ENCODE measurements around the gene SORBS2. TPM values are rescaled to one million over a fixed set of nuclear protein-coding genes. Genes with fewer than 3 reads are reported as not detected.

The SORBS2 gene
- total RNA-seq, 1 donor from 2014 or later, result 43.2 TPM

DNA sequence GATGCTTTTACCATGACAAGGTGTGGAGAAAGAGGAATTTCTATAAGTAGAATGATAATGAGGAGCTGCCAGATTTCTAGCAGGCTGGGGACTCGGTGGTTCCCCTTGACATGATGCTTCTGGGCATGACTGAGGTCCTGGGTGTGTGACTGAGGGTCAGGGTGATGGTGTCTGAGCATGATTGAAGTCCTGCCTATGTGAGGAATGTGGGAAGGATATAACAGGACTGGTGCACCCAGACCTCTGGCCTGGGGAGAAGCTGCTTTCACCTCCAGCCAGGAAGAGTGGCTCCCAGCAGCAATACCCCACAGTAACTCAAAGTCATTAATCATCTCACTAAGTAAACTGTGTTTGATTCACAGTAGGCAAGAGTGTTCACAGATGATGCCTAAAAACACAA lies 17.4 kb downstream of the SORBS2 start:
- Mint-ChIP-seq H3K27ac (no peak overlapping the region), H3K27me3 (peaks cover 6% of the 10 kb centered on the region), H3K9me3 (no peaks in the 10 kb centered on the region), H3K36me3 (no peaks in the 10 kb centered on the region), H3K4me3 (no peak overlapping the region), H3K4me1 (ENCODE audit: unreplicated experiment) (peaks cover 34% of the 10 kb centered on the region)
- no peak for DNase-seq (ENCODE audit: extremely low spot score, unreplicated experiment)
- TF ChIP-seq, protein P1, sequence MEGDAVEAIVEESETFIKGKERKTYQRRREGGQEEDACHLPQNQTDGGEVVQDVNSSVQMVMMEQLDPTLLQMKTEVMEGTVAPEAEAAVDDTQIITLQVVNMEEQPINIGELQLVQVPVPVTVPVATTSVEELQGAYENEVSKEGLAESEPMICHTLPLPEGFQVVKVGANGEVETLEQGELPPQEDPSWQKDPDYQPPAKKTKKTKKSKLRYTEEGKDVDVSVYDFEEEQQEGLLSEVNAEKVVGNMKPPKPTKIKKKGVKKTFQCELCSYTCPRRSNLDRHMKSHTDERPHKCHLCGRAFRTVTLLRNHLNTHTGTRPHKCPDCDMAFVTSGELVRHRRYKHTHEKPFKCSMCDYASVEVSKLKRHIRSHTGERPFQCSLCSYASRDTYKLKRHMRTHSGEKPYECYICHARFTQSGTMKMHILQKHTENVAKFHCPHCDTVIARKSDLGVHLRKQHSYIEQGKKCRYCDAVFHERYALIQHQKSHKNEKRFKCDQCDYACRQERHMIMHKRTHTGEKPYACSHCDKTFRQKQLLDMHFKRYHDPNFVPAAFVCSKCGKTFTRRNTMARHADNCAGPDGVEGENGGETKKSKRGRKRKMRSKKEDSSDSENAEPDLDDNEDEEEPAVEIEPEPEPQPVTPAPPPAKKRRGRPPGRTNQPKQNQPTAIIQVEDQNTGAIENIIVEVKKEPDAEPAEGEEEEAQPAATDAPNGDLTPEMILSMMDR (conservative IDR thresholded peaks at IDR 0.05), result no peak

DNA sequence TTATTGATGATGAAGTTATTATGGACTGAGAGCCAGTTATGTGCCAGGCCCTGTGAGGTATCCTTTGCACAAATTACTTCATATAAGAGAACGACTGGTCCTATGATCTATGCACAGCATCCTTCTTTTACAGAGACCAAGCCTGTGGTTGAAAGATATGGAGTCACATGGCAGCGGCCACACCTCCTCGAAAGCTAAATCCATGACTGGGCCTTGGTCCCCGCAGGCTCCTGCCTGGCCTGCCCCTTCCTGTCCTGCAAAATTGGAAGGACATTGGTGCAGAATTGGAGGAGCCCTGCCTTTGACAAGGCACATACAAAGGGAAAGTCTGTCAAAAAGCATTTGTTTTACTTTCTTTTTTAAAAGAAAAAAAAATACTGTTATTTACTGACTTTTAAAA lies 18.3 kb downstream of the SORBS2 start:
- no peak for DNase-seq (ENCODE audit: extremely low spot score, unreplicated experiment)
- no peak overlapping the region for H3K27ac Mint-ChIP-seq
- H3K36me3 Mint-ChIP-seq, result no peaks in the 10 kb centered on the region
- peaks cover 34% of the 10 kb centered on the region for H3K4me1 Mint-ChIP-seq (ENCODE audit: unreplicated experiment)
- H3K27me3 Mint-ChIP-seq, result peaks cover 6% of the 10 kb centered on the region
- H3K4me3 Mint-ChIP-seq, result no peak overlapping the region
- no peaks in the 10 kb centered on the region for H3K9me3 Mint-ChIP-seq
- TF ChIP-seq, protein P1 (conservative IDR thresholded peaks at IDR 0.05), result no peak

DNA sequence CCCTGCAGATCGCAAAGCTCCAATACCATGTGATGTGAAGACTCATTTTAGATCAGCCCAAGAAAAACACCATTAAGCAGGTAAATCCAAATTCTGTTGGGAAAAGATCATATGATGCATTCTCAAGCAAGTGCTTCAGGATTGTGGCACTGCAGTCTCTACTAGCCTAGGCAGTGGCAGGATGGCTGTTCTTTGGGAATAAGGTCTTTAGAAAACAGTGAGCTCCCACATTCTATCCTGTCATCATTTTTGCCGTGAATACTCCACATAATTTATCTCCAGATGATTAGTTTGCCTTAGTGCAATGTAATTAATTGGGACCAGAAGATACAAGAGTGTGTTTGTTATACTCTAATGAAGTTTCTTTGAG lies 18.9 kb downstream of the SORBS2 start:
- no peak overlapping the region for H3K27ac Mint-ChIP-seq
- peaks cover 34% of the 10 kb centered on the region for H3K4me1 Mint-ChIP-seq (ENCODE audit: unreplicated experiment)
- no peak overlapping the region for H3K4me3 Mint-ChIP-seq
- TF ChIP-seq, protein P1 (conservative IDR thresholded peaks at IDR 0.05), result no peak
- no peaks in the 10 kb centered on the region for H3K9me3 Mint-ChIP-seq
- DNase-seq (ENCODE audit: extremely low spot score, unreplicated experiment), result no peak
- H3K36me3 Mint-ChIP-seq, result no peaks in the 10 kb centered on the region
- peaks cover 5% of the 10 kb centered on the region for H3K27me3 Mint-ChIP-seq

DNA sequence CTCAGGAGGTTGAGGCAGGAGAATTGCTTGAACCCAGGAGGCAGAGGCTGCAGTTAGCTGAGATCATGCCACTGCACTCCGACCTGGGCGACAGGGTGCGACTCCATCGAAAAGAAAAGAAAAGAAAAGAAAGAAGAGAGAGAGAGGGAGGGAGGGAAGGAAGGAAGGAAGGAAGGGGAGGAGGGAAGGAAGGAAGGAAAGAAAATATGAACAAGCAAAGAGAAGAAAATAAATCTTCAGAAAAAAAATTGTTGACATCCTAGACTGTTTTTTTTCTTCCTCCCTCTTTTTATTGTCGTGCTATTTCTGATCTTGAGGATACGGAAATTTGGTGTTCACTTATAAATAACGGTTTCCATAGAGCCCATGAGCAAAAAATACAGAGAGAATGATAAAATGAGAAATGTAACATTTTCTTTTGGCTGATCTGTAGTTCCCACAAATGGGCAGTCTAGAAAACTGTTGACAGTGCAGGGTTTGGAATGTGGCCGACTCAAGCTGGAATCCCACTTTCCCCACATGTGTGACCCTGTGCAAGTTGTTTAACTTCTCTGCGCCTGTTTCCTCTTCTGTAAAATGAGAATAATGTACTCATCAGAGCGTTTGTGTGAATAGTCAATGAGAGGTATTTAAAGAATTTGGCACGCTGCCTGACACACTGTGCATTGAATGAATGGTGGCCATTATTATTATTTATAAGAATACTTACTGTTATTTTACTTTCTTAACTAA lies 19.4 kb downstream of the SORBS2 start:
- Mint-ChIP-seq H3K27me3 (no peaks in the 10 kb centered on the region), H3K36me3 (no peaks in the 10 kb centered on the region), H3K4me3 (no peak overlapping the region), H3K4me1 (ENCODE audit: unreplicated experiment) (peaks cover 30% of the 10 kb centered on the region), H3K27ac (no peak overlapping the region), H3K9me3 (no peaks in the 10 kb centered on the region)
- no peak for DNase-seq (ENCODE audit: extremely low spot score, unreplicated experiment)
- TF ChIP-seq, protein P1 (conservative IDR thresholded peaks at IDR 0.05), result no peak

DNA sequence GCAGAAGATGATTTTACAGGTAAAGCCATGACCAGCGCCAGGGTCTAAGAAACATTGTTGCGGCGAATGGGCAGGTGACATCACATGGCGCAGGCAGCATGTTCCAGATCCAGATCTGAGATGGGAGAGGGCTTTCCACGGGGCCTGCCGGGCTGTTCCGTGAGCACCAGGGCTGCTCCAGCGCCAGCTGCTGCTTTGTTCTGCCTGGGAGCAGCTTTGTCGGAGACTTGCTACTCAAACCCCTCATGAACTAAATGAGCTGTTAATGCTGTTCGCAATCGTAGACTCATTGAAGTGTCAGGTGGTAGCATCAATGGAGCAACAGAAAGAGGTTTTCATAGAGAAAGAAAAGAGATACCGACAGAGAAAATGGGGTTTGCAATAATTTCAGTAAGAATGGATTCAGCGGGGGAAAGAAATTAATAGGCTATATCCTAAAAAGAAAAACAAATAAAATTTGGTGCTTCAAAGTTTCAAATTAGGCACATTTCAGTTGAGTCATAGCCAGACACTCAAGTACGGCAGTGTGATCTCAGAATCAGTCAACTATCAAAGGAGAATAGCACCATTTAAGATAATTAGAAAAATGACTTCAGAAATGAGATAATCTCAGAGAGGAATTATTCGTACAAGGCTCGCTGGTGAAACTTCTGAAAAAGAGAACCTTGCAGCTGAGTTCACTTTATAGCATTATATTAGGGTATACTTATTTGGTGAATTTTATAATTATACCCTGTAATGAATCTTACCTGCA lies 23.9 kb downstream of the SORBS2 start:
- TF ChIP-seq, protein P1 (conservative IDR thresholded peaks at IDR 0.05), result no peak
- Mint-ChIP-seq H3K27me3 (no peaks in the 10 kb centered on the region), H3K36me3 (no peaks in the 10 kb centered on the region), H3K27ac (no peak overlapping the region), H3K4me3 (no peak overlapping the region), H3K4me1 (ENCODE audit: unreplicated experiment) (peaks cover 13% of the 10 kb centered on the region), H3K9me3 (no peaks in the 10 kb centered on the region)
- no peak for DNase-seq (ENCODE audit: extremely low spot score, unreplicated experiment)

All from type B pancreatic cell (in vitro differentiated cells).